NCI-H1092 treated with DMSO at 0.1 percent for 48 hours (cell line): ENCODE measurements around the gene MYRIP.
A peak's percentile ranks its signal among the peaks of the same experiment; 100 is the strongest.
"Not testable (repeated sequence)": the region's sequence is repeated elsewhere in the genome, so short reads cannot be mapped to it uniquely, and the experiment has no call there.

Source experiments
- DNase-seq: peaks from one replicate; lab custom pipeline; 2025; lab: John Stamatoyannopoulos, UW

MYRIP gene

GRCh38 chr3:40130721-40131120 lies 321.3 kb downstream of the MYRIP start:
- no peak for DNase-seq

- not testable (repeated sequence) for DNase-seq
Measured at GRCh38 chr3:40133886-40134575, 324.6 kb downstream of the MYRIP start.

- no peak for DNase-seq
Measured at GRCh38 chr3:40137591-40138295, 328.3 kb downstream of the MYRIP start.

- no peak for DNase-seq
Measured at GRCh38 chr3:40143283-40144090, 334.1 kb downstream of the MYRIP start.

GRCh38 chr3:40148827-40149226 lies 339.4 kb downstream of the MYRIP start:
- no peak for DNase-seq

GRCh38 chr3:40152482-40153133 lies 343.2 kb downstream of the MYRIP start:
- peak; percentile 86 for DNase-seq

GRCh38 chr3:40160933-40161332 lies 351.5 kb downstream of the MYRIP start:
- no peak for DNase-seq

GRCh38 chr3:40162616-40163015 lies 353.2 kb downstream of the MYRIP start:
- no peak for DNase-seq

GRCh38 chr3:40166997-40167396 lies 357.6 kb downstream of the MYRIP start:
- no peak for DNase-seq

- peak; percentile 13 for DNase-seq
Measured at GRCh38 chr3:40167958-40168357, 358.5 kb downstream of the MYRIP start.

- no peak for DNase-seq
Measured at GRCh38 chr3:40169983-40170382, 360.6 kb downstream of the MYRIP start.

GRCh38 chr3:40170395-40170794 lies 361.0 kb downstream of the MYRIP start:
- no peak for DNase-seq

- DNase-seq: no peak
Measured at GRCh38 chr3:40172560-40172959, 363.2 kb downstream of the MYRIP start.

- DNase-seq: no peak
Measured at GRCh38 chr3:40173227-40173721, 363.9 kb downstream of the MYRIP start.

GRCh38 chr3:40178012-40178594 lies 368.7 kb downstream of the MYRIP start:
- DNase-seq: no peak

- peak; percentile 68 for DNase-seq
Measured at GRCh38 chr3:40179016-40179415, 369.6 kb downstream of the MYRIP start.

GRCh38 chr3:40181182-40181581 lies 371.8 kb downstream of the MYRIP start:
- no peak for DNase-seq

GRCh38 chr3:40185029-40185695 lies 375.8 kb downstream of the MYRIP start:
- DNase-seq: no peak

- DNase-seq: no peak
Measured at GRCh38 chr3:40186508-40186907, 377.1 kb downstream of the MYRIP start.

- no peak for DNase-seq
Measured at GRCh38 chr3:40187945-40188344, 378.5 kb downstream of the MYRIP start.

GRCh38 chr3:40189118-40189517 lies 379.7 kb downstream of the MYRIP start:
- DNase-seq: no peak
